Measurements from ENCODE around the gene TEAD2. TPM values are rescaled to one million over a fixed set of nuclear protein-coding genes. Genes with fewer than 3 reads are reported as not detected.

The TEAD2 gene
- total and polyA plus RNA-seq, 11 donors, result 31.1 to 77.2 (median 52.2) TPM

- intact Hi-C loops (cut with DNase I), result no loop called here
- no peak within 1 kb of the TSS for H3K27ac ChIP-seq
- WGBS, 4 donors, result 93 to 96% (median 94%) methylated on average over 38 of the region's 38 CpGs
- peak in 2 of 4 donors; percentile 7 to 45 for ATAC-seq
- peaks cover 0 to 14% (median 0%) of the 10 kb centered on the region in 12 donors for H3K4me1 ChIP-seq
- TF ChIP-seq, protein P1, sequence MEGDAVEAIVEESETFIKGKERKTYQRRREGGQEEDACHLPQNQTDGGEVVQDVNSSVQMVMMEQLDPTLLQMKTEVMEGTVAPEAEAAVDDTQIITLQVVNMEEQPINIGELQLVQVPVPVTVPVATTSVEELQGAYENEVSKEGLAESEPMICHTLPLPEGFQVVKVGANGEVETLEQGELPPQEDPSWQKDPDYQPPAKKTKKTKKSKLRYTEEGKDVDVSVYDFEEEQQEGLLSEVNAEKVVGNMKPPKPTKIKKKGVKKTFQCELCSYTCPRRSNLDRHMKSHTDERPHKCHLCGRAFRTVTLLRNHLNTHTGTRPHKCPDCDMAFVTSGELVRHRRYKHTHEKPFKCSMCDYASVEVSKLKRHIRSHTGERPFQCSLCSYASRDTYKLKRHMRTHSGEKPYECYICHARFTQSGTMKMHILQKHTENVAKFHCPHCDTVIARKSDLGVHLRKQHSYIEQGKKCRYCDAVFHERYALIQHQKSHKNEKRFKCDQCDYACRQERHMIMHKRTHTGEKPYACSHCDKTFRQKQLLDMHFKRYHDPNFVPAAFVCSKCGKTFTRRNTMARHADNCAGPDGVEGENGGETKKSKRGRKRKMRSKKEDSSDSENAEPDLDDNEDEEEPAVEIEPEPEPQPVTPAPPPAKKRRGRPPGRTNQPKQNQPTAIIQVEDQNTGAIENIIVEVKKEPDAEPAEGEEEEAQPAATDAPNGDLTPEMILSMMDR (IDR thresholded peaks at IDR 0.05), result no peak
- no peak for TF ChIP-seq POLR2A (IDR thresholded peaks at IDR 0.05)
- H3K27me3 ChIP-seq, result no peaks in the 10 kb centered on the region
- peaks cover 0 to 7% (median 0%) of the 10 kb centered on the region in 9 donors for H3K36me3 ChIP-seq
- no peak within 1 kb of the TSS for H3K4me3 ChIP-seq
- DNase-seq, result no peak
- peaks cover 0 to 33% (median 3%) of the 10 kb centered on the region in 12 donors for H3K9me3 ChIP-seq
Measured at GRCh38 chr19:49324801-49325576, 37.2 kb downstream of the TEAD2 start, which contains the start of gene SLC6A16. TSS of gene SLC6A16 (minus strand) at chr19:49325191. CDS start at chr19:49311347, 13,844 bp downstream.

DNA sequence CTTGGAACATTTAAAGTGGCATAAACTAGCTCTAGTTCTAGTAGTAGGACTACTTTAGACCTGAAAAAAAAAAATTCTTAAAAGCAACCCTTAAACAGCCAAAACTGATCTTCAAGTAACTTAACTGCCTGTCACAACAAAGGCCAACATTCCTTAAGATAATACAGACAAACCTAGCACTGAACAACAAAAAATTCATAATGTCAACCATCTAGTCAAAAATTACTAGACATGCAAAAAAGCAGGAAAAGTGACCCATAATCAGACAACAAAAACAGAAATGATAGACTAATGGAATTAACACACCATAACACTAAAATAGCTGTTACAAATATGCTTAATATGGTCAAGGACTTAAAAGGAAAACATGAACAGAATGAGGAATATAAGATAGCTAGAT lies 43.9 kb downstream of the TEAD2 start:
- no peak for DNase-seq
- H3K4me1 ChIP-seq, result no peaks in the 10 kb centered on the region
- TF ChIP-seq, protein P1 (IDR thresholded peaks at IDR 0.05), result no peak
- no peak for TF ChIP-seq POLR2A (IDR thresholded peaks at IDR 0.05)
- peaks cover 0 to 48% (median 14%) of the 10 kb centered on the region in 12 donors for H3K9me3 ChIP-seq
- H3K27ac ChIP-seq, result no peak overlapping the region
- no peak for ATAC-seq
- no peaks in the 10 kb centered on the region for H3K27me3 ChIP-seq
- peaks cover 0 to 5% (median 0%) of the 10 kb centered on the region in 9 donors for H3K36me3 ChIP-seq
- H3K4me3 ChIP-seq, result no peak overlapping the region
- intact Hi-C loops (cut with DNase I), result no loop called here

- Histone ChIP-seq H3K4me1 (no peaks in the 10 kb centered on the region), H3K27me3 (no peaks in the 10 kb centered on the region), H3K27ac (no peak overlapping the region), H3K9me3 (peaks cover 0 to 28% (median 10%) of the 10 kb centered on the region in 12 donors), H3K36me3 (peaks cover 0 to 1% (median 0%) of the 10 kb centered on the region in 9 donors), H3K4me3 (no peak overlapping the region)
- TF ChIP-seq POLR2A (IDR thresholded peaks at IDR 0.05), result no peak
- TF ChIP-seq, protein P1 (IDR thresholded peaks at IDR 0.05), result no peak
- no peak for DNase-seq
- no peak for ATAC-seq
- intact Hi-C loops (cut with DNase I), result no loop called here
Measured at GRCh38 chr19:49316284-49316683, 45.9 kb downstream of the TEAD2 start.

DNA sequence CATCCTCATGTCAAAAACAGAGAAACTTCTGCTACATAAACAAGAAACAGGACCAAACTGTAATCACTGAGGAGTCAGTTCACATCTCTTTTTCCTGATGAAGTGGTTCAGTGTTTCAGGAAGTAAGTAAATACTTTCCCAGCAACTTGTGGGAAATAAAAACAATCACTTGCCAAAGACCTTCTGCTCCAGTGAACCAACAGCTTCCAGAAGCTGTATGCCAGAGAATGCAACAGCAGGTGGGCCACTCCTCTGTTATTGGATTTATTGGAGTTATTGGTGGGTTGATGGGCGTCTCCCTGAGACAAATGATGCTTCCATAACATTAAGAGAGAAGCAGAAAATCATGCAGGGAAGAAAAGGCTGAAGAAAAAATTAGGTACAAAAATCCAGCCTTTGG lies 47.1 kb downstream of the TEAD2 start:
- no peaks in the 10 kb centered on the region for H3K4me1 ChIP-seq
- DNase-seq (no peak), ATAC-seq (no peak)
- no peaks in the 10 kb centered on the region for H3K27me3 ChIP-seq
- H3K27ac ChIP-seq, result no peak overlapping the region
- TF ChIP-seq POLR2A (IDR thresholded peaks at IDR 0.05), result no peak
- TF ChIP-seq, protein P1 (IDR thresholded peaks at IDR 0.05), result no peak
- 63 to 86% (median 79%) methylated on average over 1 of the region's 1 CpG for WGBS, 4 donors
- H3K4me3 ChIP-seq, result no peak overlapping the region
- H3K9me3 ChIP-seq, result peaks cover 0 to 20% (median 9%) of the 10 kb centered on the region in 12 donors
- peaks cover 0 to 11% (median 3%) of the 10 kb centered on the region in 9 donors for H3K36me3 ChIP-seq
- intact Hi-C loops (cut with DNase I), result no loop called here
